ENCODE results near the gene F5.

- TF ChIP-seq CTCF (conservative IDR thresholded peaks at IDR 0.05 in 1 of 2, IDR thresholded peaks at IDR 0.05 in 1 of 2; ENCODE audit: low read depth in 1 of 2, low read length in 2 of 2) (no peak), EZH2 (IDR thresholded peaks at IDR 0.05; ENCODE audit: low read length, missing control alignments) (no peak)
These were observed 102.7 kb downstream of the F5 start for GRCh38 chr1:169483500-169483966.
